Right ventricle myocardium superior (tissue), 1 donor: Measurements from ENCODE around the gene MRPL54. TPM values are rescaled to one million over a fixed set of nuclear protein-coding genes. Genes with fewer than 3 reads are reported as not detected.

Source experiments
- ATAC-seq: fragments of 200-7000 bp; cut with Tn5 transposase; one replicate; pipeline ENCODE4 v1.9.1; 2020; ENCODE audit warnings: mild to moderate bottlenecking; ENCODE audit not compliant: poor library complexity
- DNase-seq: peaks from one replicate; pipeline ENCODE4 v3.0.0-alpha.2; 2020
- intact Hi-C: fragments of 100-400 bp; cut with DNase I; formaldehyde crosslinking; loops from one replicate; pipeline ENCODE4 v1.11.2; 2022
- total RNA-seq: library from RNA; stranded (reverse); fragmentation: NEBNext Ultra II Directional; extraction: Animal tissue kit (Norgen Biotek cat#: 25700); gene quantifications from one replicate; pipeline ENCODE4 v1.2.1, GENCODE V29; 2021
- donor health status: DM: no; HTN: yes; CAD: no; lungs with severe emphysema.

Gene MRPL54
- total RNA-seq, 1 donor from 2014 or later: 70.5 TPM

DNA sequence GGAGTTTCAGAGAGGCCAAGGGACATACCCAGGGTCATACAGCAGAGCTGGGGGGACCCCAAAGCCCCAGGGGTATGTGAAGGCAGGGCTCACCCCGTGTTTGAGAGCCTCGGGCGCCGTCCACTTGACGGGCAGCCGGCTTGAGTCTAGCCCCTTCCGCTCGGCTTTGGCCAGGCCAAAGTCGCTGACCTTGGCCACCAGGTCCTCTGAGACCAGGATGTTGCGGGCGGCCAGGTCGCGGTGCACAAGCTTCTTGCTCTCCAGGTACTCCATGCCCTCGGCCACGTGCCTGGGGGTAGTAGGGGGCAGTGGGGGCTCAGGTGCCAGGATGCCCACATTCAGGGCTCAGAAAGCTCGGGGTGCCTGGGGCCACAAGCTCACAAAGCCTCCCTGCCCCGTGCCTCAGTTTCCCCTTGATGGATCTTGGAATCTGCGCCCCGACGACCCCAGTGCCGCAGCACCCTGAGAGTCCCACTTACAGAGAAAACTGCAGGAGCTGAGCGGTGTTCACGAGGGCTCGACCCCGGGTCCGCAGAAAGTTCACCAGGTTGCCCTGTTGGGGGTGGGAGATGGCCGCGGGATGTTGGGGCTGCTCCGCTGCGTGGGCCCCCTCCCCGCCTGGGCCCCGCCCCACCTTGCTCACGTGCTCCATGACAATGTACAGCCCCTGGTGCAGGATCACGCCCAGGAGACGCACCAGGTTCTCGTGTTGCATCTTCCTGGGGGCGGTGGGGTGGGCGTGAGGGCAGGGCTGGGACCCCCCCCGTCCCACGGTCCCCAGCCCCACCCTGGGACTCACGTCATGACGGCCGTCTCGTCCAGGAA is 16.6 kb downstream of the MRPL54 start:
- no peak for ATAC-seq
- DNase-seq: no peak
- intact Hi-C loops: no loop called here

DNA sequence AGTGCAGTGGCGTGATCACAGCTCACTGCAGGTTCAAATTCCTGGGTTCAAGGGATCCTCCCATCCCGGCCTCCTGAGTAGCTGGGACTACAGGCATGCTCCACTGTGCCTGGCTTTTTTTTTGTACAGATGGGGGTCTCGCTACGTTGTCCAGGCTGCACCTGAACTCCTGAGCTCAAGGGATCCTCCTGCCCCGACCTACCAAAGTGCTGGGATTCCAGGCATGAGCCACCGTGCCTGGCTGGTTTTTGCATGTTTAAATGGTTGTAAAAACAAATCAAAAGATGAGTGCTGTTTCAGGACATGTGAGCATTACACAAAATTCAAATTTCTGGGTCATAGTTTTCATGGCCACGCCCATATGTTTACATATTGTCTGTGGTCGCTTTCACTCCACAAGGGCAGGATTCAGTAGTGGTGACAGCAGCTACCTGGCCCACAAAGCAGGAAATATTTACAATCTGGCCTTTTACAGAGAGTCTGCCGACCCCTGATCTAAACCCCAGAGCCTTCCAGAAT is 18.4 kb downstream of the MRPL54 start:
- ATAC-seq (no peak), DNase-seq (no peak)
- intact Hi-C loops: no loop called here

DNA sequence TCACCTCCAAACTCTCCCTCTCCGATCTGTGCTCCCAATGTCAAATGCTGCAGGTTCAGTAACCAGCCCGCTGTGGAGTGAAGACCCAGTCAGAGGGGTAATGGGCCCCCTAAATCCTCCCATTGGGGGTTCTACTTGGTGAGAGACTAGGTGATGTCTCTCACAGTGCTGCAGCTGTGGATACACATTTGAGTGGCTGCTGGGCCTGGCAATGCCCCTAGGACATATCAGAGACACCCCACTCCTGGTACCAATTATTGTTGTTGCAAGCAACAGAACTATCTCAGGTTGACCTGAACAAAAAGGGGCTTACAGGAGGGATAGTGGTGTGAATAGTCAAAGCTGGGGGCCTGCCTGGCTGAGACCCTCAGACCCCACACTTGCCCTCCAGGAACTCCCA is 19.1 kb downstream of the MRPL54 start:
- ATAC-seq (no peak), DNase-seq (no peak)
- intact Hi-C loops: no loop called here

DNA sequence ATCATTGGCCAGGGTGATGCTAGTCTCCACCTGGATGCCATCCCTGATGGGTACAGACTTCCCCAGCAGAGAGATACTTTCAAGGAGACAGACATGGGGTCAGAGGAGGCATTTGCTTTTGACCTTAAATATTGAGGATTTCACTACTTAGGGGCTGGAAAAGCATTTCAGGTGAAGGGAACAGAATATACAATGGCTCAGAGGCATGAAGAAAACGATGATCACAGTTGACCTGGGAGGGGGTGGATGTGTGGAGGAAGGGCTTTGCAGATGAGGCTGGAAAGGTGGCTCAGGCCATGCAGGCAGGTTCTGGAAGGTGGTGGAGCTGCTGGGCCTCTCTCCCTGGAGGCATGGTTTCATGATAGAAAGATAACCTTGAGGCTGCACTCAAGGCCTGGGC is 19.8 kb downstream of the MRPL54 start:
- intact Hi-C loops: no loop called here
- no peak for DNase-seq
- no peak for ATAC-seq

DNA sequence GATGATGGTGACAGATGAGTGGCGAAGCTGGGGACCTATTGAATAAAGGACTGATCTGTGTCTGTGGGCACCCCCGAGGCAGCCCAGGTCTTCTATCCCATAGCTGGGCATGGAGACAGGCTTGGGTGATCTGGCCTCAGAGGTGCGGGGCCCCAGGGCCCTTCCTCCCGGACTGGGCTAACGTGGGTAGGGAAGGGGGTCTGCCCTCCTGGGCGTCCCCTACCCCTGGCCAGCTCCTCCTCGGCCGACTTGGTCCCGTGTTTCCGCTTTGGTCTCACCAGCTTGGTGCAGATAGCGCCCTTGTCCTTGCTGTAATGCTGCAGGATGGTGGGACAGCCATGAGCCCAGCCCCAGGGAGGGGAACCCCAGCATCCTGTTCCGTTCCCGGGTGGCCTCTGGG is 20.4 kb downstream of the MRPL54 start:
- intact Hi-C loops: no loop called here
- DNase-seq: no peak
- no peak for ATAC-seq

DNA sequence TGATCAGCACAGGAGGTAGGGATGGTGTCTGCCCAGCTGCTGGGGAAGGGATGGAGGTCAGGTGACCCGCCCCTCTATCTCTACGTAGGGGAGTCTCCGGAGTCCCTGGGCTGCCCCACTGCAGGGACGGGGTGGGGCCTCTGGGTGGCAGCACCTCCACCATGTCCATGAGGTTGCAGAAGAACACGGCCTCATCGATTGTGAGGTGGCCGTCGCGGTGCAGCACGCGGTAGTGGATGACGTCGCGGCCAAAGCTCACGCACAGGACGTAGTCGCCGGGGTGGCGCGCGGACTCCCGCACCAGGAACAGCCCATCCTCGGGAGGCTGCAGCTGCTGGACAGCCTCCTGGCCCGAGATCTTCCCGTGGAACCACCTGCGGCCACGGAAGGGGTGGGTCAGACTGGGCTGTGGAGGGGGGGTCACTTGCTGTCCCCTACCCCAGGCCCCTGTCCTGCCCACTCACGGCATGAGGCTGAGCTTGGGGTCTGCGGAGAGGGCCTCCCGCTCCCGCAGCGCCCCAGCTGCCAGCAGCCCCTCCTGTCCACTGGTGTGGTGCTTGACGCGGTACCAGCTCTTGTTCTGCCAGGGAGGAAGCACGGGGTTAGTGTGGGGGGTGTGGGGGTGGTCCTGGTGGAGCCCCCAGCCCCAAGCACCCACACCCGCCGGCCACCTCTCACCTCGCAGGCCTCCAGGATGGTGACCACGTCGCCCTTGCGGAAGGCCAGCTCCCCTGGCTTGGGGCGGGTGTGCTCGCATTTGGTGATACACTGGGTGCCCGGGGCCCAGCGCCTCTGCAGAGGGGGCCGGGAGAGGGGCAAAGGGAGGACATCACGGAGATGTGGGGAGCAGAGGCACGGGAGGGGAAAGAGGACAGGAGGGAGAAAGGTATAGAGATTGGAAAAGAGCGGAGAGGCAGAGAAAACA is 21.4 kb downstream of the MRPL54 start:
- ATAC-seq: no peak
- DNase-seq: no peak
- intact Hi-C loops: no loop called here

DNA sequence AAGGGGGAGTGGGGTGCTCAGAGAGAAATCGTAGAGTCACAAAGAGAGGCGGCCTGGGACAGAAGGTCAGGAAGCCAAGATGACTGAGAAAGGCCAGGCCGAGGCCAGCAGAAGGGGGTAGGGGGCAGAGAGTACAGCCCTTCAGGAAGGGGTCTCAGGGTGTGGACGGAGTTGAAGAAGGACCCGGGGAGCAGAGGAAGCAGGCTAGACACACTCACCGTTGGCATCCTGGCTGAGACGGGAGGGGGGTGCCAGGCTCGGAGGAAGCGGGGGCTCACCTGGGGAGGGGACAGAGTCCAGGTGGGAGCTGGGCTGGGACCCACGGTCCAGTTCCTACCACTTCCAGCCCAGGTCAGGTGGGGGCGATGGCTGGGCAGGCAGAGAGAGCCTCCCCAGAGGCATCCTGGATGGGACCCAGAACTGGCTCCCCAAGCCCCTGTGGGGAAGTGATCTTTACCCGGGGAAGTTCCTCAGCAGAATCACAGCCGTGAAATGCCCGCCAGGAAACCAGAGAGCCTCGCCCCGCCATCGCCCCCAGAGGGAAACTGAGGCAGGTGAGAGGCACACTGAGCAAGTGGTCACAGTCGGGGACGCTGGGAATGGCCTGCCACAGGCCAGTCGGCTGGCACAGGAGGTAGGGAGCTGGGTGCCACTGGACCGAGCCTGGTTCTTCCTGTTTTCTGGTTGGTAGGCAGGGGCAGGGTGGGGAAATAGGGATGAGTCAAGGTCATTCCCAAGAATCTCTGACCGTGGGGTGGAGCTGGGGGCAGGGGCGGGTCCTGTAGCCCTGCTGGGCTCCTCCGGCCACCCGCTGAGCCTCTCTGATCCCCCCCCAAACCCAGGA is 22.3 kb downstream of the MRPL54 start:
- ATAC-seq (no peak), DNase-seq (no peak)
- intact Hi-C loops: no loop called here

GRCh38 chr19:3785451-3785937 is 23.0 kb downstream of the MRPL54 start:
- DNase-seq: no peak
- intact Hi-C loops: no loop called here
- ATAC-seq: no peak

DNA sequence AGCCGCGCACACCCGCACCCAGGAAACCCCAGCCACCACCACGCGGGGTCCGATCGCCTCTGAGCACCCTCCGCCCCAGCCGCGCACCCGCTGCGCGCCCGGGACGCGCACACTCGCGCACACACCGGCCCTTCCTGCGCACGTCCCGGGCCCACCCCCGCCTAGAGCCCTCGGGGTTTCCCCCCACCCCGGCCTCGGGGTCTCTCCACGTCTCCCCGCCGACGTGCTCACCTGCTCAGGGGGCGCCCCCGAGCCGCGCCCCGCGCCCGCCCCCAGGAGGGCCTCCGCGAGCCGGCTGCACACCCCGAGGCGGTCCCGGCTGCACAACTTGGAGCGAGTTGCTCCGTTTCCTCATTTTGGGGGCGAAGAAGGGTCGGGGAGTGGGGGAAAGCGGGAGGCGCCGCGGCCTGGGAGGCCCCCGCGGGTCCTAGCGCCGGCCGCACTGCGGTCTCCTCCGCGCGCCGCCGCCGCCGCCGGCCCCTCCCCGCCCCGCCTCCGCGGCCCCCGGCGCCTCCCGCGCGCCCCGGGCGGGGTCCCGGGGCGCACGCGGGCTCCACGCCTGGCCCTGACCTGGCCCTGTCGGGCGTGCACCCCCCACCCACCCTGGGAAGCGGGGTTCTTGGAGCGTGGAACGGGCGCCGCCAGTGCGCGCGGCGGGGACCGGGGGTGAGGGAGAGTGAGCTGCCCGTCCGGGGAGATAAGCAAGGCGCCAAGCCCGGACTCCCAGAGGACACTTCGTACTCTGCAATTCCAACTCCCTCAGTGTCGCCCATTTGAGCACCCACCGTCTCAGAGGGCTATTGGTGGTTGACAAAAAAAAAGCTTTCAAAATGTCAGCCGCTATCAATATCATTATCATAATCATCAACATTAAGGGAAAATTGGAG is 23.7 kb downstream of the MRPL54 start, which contains the start of gene MATK:
Gene MATK, minus strand, starts transcription at position 444 of the 887 bp plus-strand sequence. CDS start 1,246 bp downstream, outside the sequence.
- no peak for ATAC-seq
- intact Hi-C loops: no loop called here

DNA sequence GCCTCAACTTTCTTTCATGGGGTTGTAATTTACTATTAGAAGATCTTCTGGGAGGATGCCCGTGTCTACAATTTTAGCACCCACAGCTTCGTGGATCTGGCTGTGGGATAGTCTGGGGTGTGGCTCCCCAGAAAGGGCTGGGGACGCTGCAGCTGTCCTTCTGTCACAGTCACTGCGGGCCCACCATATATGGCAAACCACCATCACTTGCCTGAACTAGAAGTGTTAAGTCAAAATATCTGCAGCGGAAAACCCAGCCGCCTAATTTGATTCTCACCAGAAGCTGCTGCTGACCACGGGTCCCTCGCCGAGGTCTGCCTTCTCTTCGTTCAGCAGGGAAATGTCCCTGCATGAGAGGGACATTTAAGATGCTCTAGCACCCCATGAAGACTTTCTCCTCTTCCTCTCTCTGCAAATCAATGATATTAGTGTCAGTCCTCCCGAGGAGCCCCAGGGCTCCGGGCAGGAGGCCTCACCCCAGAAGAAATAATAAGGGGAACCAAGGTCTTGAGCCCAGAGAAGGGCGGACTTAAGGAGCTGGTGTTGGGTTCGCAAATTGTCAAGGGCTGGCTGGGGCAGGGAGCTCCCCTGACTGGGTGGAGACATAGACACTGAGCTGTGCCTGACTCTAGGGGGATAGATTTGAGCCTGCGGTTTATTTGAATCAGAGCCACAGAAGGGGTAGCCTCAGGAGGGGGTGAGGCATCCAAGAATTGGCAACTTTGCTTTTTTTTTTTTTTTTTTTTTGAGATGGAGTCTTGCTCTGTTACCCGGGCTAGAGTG is 26.7 kb downstream of the MRPL54 start:
- DNase-seq: no peak
- no peak for ATAC-seq

More for the DNA sequence above, 23.7 kb downstream of the MRPL54 start, which contains the start of gene MATK:
- no peak for DNase-seq

GRCh38 chr19:3790209-3790734 is 27.8 kb downstream of the MRPL54 start:
- DNase-seq (no peak), ATAC-seq (no peak)
- intact Hi-C loops: no loop called here

More for the DNA sequence above, 26.7 kb downstream of the MRPL54 start:
- intact Hi-C loops: no loop called here

DNA sequence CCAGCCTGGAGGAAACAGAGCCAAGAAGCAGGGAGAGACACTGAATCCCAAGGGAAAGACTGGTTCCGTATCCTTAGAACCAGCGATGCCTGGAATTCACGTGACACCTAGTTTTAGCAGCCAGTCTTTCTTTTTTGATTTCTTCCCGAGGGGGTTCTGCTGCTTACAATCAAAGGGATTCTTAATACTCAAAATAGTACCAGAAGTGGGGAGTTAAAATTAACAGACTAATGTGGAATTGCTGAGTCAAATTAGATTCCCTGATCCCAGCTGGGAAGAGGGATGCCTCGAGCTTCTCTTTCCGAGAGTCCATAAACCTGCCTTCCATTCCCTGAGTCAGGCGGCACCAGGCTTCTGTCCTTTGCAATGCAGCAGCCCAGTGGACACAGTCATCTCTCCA is 28.5 kb downstream of the MRPL54 start:
- ATAC-seq (no peak), DNase-seq (no peak)
- intact Hi-C loops: no loop called here

DNA sequence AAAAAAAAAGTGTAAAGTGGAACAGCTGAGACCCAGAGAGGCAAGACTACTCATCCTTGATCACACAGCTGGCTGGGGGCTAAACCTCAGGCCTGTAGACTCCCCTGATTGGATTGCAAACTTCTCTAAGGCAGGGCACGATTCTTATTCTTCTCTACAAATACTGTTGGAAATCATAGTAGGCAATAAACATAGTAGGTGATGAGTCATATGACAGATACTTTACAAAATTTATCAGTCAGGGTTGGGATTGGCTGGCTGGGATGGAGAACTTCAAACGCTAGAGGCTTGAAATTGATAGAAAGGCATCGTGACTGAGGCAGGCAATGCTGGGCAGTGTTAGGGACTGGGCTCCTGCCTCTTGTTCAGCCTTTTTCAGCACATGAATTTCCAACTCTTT is 29.6 kb downstream of the MRPL54 start:
- DNase-seq: no peak
- intact Hi-C loops: no loop called here
- no peak for ATAC-seq

DNA sequence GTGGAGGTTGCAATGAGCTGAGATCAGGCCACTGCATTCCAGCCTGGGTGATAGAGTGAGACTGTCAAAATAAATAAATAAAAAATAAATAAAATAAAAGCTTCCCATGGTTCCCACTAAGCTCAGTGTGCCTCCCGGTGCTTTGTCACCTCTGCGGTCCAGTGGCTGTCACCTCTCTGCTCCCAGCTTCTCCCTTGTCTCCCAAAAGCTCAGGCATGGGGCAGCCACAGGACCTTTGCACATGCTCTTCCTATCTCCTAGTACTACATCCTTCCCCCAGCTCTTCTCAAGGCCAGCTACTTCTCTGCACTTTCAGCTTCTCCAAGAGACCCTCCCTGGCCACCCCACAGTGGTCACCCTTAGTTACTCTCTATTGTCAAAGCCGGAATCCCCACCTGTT is 31.3 kb downstream of the MRPL54 start:
- DNase-seq (no peak), ATAC-seq (no peak)
- intact Hi-C loops: no loop called here

DNA sequence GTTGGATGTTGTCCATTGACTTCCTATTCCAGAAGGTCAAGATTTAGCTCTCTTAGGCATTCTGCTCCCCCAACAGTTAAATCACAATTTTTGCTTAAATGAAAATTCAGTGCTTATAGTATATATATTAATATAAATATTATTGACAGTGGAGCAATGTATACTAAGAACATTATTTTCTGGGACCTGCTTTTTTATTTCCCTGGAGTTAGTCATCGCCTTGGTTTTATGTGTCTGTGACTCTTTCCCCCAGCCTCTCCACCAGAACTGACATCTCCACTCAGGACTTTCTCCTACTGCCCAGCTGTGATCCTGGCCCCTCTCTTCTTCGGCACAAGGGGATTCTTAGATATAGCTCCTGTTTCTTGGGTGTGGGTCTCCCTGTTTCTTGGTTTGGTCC is 33.9 kb downstream of the MRPL54 start:
- DNase-seq: no peak
- intact Hi-C loops: no loop called here
- no peak for ATAC-seq

- intact Hi-C loops: no loop called here
- ATAC-seq (no peak), DNase-seq (no peak)
Measured at GRCh38 chr19:3798137-3798536, 35.7 kb downstream of the MRPL54 start.

- intact Hi-C loops: no loop called here
- no peak for ATAC-seq
Measured at GRCh38 chr19:3800996-3801395, 38.5 kb downstream of the MRPL54 start.

More at GRCh38 chr19:3800996-3801395, 38.5 kb downstream of the MRPL54 start:
- DNase-seq: no peak
